ENCODE measurements around the gene USP20.
A peak's percentile ranks its signal among the peaks of the same experiment; 100 is the strongest.

USP20 gene

GRCh38 chr9:129857207-129857606 lies 21.9 kb downstream of the USP20 start:
- DNase-seq (ENCODE audit: low read depth): no peak

GRCh38 chr9:129858167-129858962 lies 23.1 kb downstream of the USP20 start:
- no peak for DNase-seq (ENCODE audit: low read depth)

GRCh38 chr9:129860653-129861446 lies 25.6 kb downstream of the USP20 start:
- no peak for DNase-seq (ENCODE audit: low read depth)

GRCh38 chr9:129861447-129861827 lies 26.2 kb downstream of the USP20 start:
- no peak for DNase-seq (ENCODE audit: low read depth)

- peak; percentile 95 for DNase-seq (ENCODE audit: low read depth)
These were observed 27.9 kb downstream of the USP20 start for GRCh38 chr9:129863059-129863690.

GRCh38 chr9:129864991-129865647 lies 29.9 kb downstream of the USP20 start:
- no peak for DNase-seq (ENCODE audit: low read depth)

GRCh38 chr9:129865668-129866320 lies 30.5 kb downstream of the USP20 start:
- no peak for DNase-seq (ENCODE audit: low read depth)

- DNase-seq (ENCODE audit: low read depth): no peak
These were observed 31.3 kb downstream of the USP20 start for GRCh38 chr9:129866394-129867135.

- DNase-seq (ENCODE audit: low read depth): no peak
These were observed 32.1 kb downstream of the USP20 start for GRCh38 chr9:129867136-129868022.

GRCh38 chr9:129868023-129868871 lies 33.0 kb downstream of the USP20 start:
- DNase-seq (ENCODE audit: low read depth): no peak

GRCh38 chr9:129868872-129869486 lies 33.7 kb downstream of the USP20 start:
- DNase-seq (ENCODE audit: low read depth): no peak

GRCh38 chr9:129869585-129870501 lies 34.6 kb downstream of the USP20 start:
- no peak for DNase-seq (ENCODE audit: low read depth)

GRCh38 chr9:129871046-129871445 lies 35.8 kb downstream of the USP20 start:
- no peak for DNase-seq (ENCODE audit: low read depth)

- DNase-seq (ENCODE audit: low read depth): no peak
These were observed 38.4 kb downstream of the USP20 start for GRCh38 chr9:129873563-129874190.

- no peak for DNase-seq (ENCODE audit: low read depth)
These were observed 39.2 kb downstream of the USP20 start for GRCh38 chr9:129874261-129875101.

GRCh38 chr9:129875181-129875611 lies 39.9 kb downstream of the USP20 start:
- no peak for DNase-seq (ENCODE audit: low read depth)
